Measurements from ENCODE around the gene SDSL.

- TF ChIP-seq REST (IDR thresholded peaks at IDR 0.05; ENCODE audit: insufficient read depth in 1 of 2, low read depth in 2 of 2, low read length in 2 of 2) = 0 out of 4 replicates have a peak, but pooled peaks of 1 of the 2 experiments have one; percentile 17
- TF ChIP-seq TAF1 (IDR thresholded peaks at IDR 0.05; ENCODE audit: borderline replicate concordance, insufficient read depth, low read length) = no peak
- no peak for TF ChIP-seq POLR2AphosphoS5 (IDR thresholded peaks at IDR 0.05; ENCODE audit: low read depth, low read length)
- no peak for TF ChIP-seq FOXP2 (optimal IDR thresholded peaks at IDR 0.05; ENCODE audit: borderline replicate concordance, extremely low read depth, extremely low read length, insufficient read depth)
These were observed 3.0 kb downstream of the SDSL start for GRCh38 chr12:113424915-113425823.
